Hematopoietic multipotent progenitor cell treated with erythropoietin and hydrocortisone succinate and interleukin-3 and kit ligand, for 8 days (in vitro differentiated cells): ENCODE measurements around the gene DYNC1I2.

ENCODE experiments used
- DNase-seq: peaks from one replicate; pipeline ENCODE4 v3.0.0-alpha.2; 2015

The DYNC1I2 gene

GRCh38 chr2:171687287-171688128 is at the start of gene DYNC1I2:
Gene DYNC1I2, plus strand, starts transcription at chr2:171687469. Its CDS starts 2,687 bp downstream, at chr2:171690156.
- peak; percentile 97 for DNase-seq

DNA sequence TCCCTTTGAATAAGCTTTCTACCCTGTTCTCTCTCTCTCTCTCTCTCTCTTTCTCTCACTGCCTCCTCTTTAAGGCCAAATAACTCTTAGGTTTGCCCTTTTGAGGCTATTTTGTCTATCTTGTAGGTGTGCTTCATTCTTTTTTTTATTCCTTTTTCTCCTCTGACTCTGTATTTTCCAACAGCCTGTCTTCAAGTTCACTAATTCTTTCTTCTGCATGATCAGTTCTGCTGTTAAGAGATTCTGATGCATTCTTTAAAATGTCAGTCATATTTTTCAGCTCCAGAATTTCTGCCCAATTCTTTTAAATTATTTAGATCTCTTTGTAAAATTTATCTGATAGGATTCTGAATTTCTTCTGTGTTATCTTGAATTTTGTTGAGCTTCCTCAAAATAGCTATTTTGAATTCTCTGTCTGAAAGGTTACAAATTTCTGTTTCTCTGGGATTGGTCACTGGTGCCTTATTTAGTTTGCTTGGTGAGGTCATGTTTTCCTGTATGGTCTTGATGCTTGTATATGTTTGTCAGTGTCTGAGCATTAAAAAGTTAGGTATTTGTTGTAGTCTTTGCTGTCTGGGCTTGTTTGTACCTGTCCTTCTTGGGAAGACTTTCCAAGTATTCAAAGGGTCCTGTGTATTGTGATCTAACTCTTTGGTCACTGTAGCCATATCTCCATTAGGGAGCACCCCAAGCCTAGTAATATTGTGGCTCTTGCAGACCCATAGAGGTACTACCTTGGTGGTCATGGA is 35.4 kb upstream of the DYNC1I2 start:
- no peak for DNase-seq

- DNase-seq = no peak
Observed at GRCh38 chr2:171652416-171652785, 34.9 kb upstream of the DYNC1I2 start.

- DNase-seq = no peak
Observed at GRCh38 chr2:171655586-171655985, 31.7 kb upstream of the DYNC1I2 start.

GRCh38 chr2:171667041-171667440 is 20.2 kb upstream of the DYNC1I2 start:
- DNase-seq = no peak

DNA sequence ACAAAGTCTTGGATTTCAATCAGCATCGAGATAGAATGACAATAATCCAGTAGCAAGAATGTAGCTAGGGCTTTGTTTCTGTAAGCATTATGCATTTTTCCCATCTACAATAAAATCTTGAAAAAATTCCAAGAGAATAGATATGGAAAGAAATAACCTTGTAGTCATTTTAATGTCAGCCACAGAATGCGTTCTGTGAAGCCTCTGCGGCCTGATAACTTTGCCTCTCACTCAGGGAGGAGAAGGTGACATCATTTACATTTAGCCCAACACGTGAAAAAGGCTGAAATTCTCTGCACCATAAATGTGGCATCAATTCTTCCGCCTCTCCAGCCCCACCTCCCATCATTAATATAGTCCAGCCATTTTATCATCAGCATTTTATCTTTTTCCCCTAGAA is 19.1 kb upstream of the DYNC1I2 start:
- no peak for DNase-seq

DNA sequence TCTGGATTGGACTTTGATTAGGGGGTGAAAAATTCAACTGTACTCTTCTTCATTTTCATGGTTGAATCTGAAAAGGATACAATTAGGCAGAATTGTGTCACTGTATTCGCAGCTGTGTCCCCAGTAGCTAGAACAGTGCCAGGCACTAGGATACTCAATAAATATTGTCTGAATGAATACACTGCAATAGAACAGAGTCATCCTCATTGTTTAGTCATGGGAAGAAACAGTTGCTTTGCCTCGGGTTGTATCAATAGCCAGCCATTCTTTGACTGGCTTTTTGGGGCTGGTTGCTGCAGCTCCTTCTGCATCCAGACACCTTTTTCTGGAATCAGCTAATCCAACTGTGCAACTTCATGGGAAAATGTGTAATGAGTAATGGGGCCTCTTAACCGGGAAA is 18.1 kb upstream of the DYNC1I2 start:
- no peak for DNase-seq

DNA sequence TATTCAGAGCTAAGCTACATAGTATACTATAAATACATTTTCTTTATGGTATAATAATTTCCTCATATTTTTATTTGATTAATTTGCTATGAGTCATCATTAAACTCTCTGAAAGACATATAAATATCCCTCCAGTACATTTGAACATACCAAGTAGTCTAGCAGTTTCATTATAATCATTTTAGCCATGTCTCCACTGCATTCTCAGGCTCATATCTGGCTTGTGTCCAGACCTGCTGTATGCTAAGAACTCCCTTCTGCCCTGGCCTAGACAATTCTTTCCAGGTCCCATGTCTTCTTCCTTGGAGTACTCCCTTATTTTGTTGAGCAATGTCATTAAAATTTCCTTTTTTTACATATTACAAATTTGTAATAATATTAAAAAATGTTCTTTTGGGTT is 16.6 kb upstream of the DYNC1I2 start:
- no peak for DNase-seq

DNA sequence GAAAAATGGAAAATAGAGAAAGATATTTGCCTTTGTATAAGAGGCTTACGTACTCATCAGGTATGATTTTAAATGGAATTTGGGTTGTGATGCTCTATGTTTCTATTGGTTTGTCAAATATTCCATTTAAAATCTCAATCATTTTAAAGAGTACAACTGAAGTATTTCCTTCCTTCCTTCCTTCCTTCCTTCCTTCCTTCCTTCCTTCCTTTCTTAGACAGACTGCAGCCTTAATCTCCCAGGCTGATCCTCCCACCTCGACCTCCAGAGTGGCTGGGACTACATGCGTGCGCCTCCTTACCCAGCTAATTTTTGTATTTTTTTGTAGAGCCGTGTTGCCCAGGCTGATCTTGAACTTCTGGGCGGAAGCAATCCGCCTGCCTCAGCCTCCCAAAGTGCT is 15.4 kb upstream of the DYNC1I2 start:
- no peak for DNase-seq

- no peak for DNase-seq
Observed at GRCh38 chr2:171673905-171674304, 13.4 kb upstream of the DYNC1I2 start.

GRCh38 chr2:171675810-171676345 is 11.4 kb upstream of the DYNC1I2 start:
- no peak for DNase-seq

DNA sequence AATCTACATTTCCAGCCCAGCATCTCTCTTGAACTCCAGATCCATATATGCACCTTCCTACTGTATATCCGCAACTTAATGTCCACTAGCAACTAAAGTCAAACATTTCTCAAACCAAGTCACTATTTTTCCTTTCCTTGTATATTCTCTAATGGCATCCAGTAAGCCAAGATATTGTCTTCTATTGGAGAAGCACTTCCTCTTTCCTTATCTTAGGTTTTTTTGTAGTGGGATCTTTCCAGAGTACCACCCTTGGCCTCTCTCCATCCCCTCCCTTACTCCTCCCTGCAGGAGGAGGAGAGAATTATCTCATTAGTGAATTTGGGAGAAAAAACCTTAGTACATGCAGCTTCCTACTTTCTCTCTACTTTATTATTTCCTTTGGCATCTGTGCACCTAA is 8.7 kb upstream of the DYNC1I2 start:
- no peak for DNase-seq

- no peak for DNase-seq
Observed at GRCh38 chr2:171688129-171688465, 828 bp downstream of the DYNC1I2 start.

GRCh38 chr2:171692331-171692730 is 5.1 kb downstream of the DYNC1I2 start:
- no peak for DNase-seq

- DNase-seq = no peak
Observed at GRCh38 chr2:171702781-171703556, 15.7 kb downstream of the DYNC1I2 start.

DNA sequence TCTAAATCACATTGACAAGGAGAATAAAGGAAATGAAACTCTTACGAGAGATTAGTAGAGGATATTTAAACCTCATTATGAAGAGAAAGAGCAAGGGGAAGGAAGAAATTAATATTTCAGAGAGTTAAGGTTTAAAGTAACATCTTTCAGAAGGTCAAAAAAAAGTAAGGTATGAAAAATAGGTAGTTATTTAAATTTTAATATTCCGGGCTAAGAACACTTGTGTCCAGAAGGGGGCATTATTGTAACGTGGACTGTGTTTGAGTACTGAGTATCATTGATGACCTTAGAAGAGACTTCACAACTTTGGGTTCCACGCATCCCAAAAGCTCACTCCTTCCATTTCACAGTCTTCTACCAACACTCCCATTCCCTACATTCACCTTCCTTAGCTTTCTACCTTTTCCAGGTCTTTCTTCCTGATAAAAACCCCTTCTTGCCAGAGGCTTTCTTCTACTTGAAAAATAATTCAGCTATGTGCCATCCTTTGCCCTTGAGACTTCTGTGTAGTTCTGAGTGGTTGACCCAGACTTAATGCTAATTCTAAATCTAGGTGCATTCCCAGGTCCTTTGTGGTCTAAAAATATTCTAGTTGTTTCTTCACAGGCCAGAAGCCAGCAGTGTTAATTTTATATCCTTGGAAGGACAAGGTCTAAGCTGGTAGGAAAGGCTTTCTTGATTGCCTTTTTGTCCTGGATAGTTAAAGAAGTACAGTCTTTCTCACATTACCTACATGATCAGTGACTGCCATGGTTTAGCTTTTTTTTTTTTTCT is 16.5 kb downstream of the DYNC1I2 start:
- peak; percentile 53 for DNase-seq

DNA sequence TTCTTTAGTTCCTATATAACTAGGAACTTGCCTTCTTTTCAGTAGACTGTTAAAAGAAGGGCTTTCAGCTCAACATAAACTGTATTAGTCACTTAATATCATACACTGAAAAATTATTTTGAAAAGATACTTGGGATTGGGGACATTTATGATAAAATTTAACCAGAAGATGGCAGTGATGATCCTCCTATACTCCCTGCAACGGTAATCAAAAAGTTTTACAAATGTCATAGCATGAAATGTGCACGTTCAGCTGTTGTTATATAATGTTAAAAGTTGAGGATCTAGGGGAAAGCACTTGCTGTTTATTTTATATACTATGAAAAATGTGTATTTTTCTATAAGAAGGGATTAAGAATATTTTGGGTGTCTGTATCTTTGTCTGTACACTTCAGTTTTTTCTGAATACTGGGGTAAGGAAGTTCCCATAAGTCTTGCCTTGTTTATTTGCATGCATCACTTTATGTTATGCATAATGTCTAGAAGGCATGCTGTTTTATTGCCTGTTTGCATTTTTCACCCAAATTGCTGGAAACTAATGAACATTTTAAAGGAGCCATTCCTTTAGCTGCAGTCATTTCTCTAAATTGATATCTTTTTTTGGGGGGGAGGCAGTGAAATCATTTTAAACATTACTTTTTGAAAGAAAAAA is 19.0 kb downstream of the DYNC1I2 start:
- DNase-seq = peak; percentile 30

DNA sequence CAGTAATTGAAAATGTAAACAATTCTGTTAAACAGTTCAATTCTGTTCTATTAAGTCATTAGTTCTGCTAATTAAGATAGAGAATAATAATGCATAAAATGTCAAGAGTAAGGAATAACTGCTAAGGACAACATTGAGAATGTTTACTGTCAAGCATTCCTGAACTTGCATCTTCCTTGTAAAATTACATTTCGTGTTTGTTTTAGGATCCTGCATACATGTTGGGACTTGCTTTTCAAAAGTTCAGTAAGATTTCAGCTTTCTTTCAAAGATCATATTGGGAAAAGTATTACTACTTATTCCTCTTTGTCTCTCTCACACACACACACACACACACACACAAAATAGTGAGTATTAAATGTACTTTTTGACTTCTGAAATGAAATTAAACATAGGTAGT is 20.5 kb downstream of the DYNC1I2 start:
- no peak for DNase-seq

GRCh38 chr2:171709011-171709685 is 21.9 kb downstream of the DYNC1I2 start:
- no peak for DNase-seq

- no peak for DNase-seq
Observed at GRCh38 chr2:171711351-171711750, 24.1 kb downstream of the DYNC1I2 start.

DNA sequence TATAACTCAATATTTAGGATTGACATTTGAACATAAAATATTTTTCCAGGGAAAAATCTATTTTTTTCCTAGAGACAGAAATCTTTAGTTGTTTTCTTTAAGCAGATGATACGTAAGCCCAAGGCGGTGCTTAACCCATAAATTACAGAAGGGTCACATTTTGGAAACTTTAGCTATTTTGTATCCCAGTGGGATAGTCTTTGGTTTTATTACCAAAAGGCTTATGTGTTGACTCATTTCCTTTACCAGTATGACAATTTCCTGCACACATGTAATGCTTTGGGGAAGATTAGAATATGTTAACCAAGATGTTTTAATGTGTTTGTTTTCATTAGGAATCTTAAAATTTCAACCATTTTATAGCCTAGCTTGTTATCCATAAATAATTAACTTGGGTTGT is 24.8 kb downstream of the DYNC1I2 start:
- DNase-seq = no peak
